ENCODE measurements around the gene RFC5.

- TF ChIP-seq CTCF (IDR thresholded peaks at IDR 0.05): no peak
- TF ChIP-seq POLR2A (IDR thresholded peaks at IDR 0.05): no peak
Measured at GRCh38 chr12:118016424-118017264, at the start of gene RFC5.

Data from tibial nerve (tissue), 3 donors.